ENCODE data around the gene UBXN1. TPM values are rescaled to one million over a fixed set of nuclear protein-coding genes. Genes with fewer than 3 reads are reported as not detected.

UBXN1 gene
- total and polyA plus RNA-seq, 3 donors from 2014 or later, result 173 to 196 (median 190) TPM

GRCh38 chr11:62673196-62673525 lies 5.7 kb downstream of the UBXN1 start:
- Histone ChIP-seq H3K36me3 (ENCODE audit: low read depth, missing control alignments) (no peaks in the 10 kb centered on the region), H3K9me3 (no peaks in the 10 kb centered on the region), H3K27me3 (no peaks in the 10 kb centered on the region), H3K27ac (no peak overlapping the region), H3K4me3 (no peak overlapping the region), H3K4me1 (peaks cover 16% of the 10 kb centered on the region)
- no peak for DNase-seq
- intact Hi-C loops (cut with DNase I; ENCODE audit: low total_unique reads), result loop anchor here (10.0 kb wide), 1 partner anchor 278 kb away; no protein-coding TSS in a partner anchor
- WGBS, 2 donors, result 62 to 68% methylated on average over 2 of the region's 2 CpGs
- no peak for TF ChIP-seq CTCF (IDR thresholded peaks at IDR 0.05)
- TF ChIP-seq POLR2A (IDR thresholded peaks at IDR 0.05), result no peak

- intact Hi-C loops (cut with DNase I; ENCODE audit: low total_unique reads), result loop anchor here (10.0 kb wide), 1 partner anchor 277 kb away; no protein-coding TSS in a partner anchor
- Histone ChIP-seq H3K4me1 (peaks cover 8% of the 10 kb centered on the region), H3K9me3 (no peaks in the 10 kb centered on the region), H3K27ac (peak within 1 kb of the TSS; percentile 62 to 74), H3K27me3 (no peaks in the 10 kb centered on the region), H3K4me3 (peak within 1 kb of the TSS; percentile 75 to 76), H3K36me3 (ENCODE audit: low read depth, missing control alignments) (no peaks in the 10 kb centered on the region)
- DNase-seq, result peak; percentile 93
- TF ChIP-seq CTCF (IDR thresholded peaks at IDR 0.05) (peak in 1 of 3 experiments; percentile 24), POLR2A (IDR thresholded peaks at IDR 0.05) (no peak)
- WGBS, 2 donors, result 0% methylated on average over 9 to 48 of the region's 59 CpGs
These were observed 7.1 kb downstream of the UBXN1 start, which contains the start of the genes LBHD1 and UQCC3 for GRCh38 chr11:62671608-62672389. Gene LBHD1 (minus strand): TSS chr11:62672267. CDS start chr11:62670031, 2,236 bp downstream. Gene UQCC3 (plus strand): TSS chr11:62671673. CDS start chr11:62671746, 73 bp downstream.

- H3K9me3 ChIP-seq, result no peaks in the 10 kb centered on the region
- no peaks in the 10 kb centered on the region for H3K36me3 ChIP-seq (ENCODE audit: low read depth, missing control alignments)
- no peaks in the 10 kb centered on the region for H3K27me3 ChIP-seq
- peak overlapping the region; percentile 75 to 76 for H3K4me3 ChIP-seq
- TF ChIP-seq POLR2A (IDR thresholded peaks at IDR 0.05), result no peak
- TF ChIP-seq CTCF (IDR thresholded peaks at IDR 0.05), result no peak
- H3K27ac ChIP-seq, result peak overlapping the region; percentile 62 to 74
- DNase-seq, result peak; percentile 36
- 0% methylated on average over 12 to 17 of the region's 17 CpGs for WGBS, 2 donors
- H3K4me1 ChIP-seq, result peaks cover 14% of the 10 kb centered on the region
- intact Hi-C loops (cut with DNase I; ENCODE audit: low total_unique reads), result loop anchor here (10.0 kb wide), 1 partner anchor 276 kb away; no protein-coding TSS in a partner anchor
These were observed 7.7 kb downstream of the UBXN1 start for GRCh38 chr11:62671236-62671607.

- TF ChIP-seq CTCF (IDR thresholded peaks at IDR 0.05) (no peak), POLR2A (IDR thresholded peaks at IDR 0.05) (no peak)
- Histone ChIP-seq H3K4me3 (no peak overlapping the region), H3K27me3 (no peaks in the 10 kb centered on the region), H3K4me1 (peaks cover 18% of the 10 kb centered on the region), H3K36me3 (ENCODE audit: low read depth, missing control alignments) (no peaks in the 10 kb centered on the region), H3K27ac (no peak overlapping the region), H3K9me3 (no peaks in the 10 kb centered on the region)
- 61 to 63% methylated on average over 4 of the region's 4 CpGs for WGBS, 2 donors
- no peak for DNase-seq
- intact Hi-C loops (cut with DNase I; ENCODE audit: low total_unique reads), result loop anchor here (10.0 kb wide), 1 partner anchor 275 kb away; no protein-coding TSS in a partner anchor
These were observed 9.3 kb downstream of the UBXN1 start for GRCh38 chr11:62669420-62670161.
